ENCODE data around the gene SHANK1. TPM values are rescaled to one million over a fixed set of nuclear protein-coding genes. Genes with fewer than 3 reads are reported as not detected.

SHANK1 gene
- total and polyA plus RNA-seq, 2 donors (not counting 3 experiments of a cell fraction or from before 2014, with no cell fraction given), result 0.66 to 1.9 TPM

DNA sequence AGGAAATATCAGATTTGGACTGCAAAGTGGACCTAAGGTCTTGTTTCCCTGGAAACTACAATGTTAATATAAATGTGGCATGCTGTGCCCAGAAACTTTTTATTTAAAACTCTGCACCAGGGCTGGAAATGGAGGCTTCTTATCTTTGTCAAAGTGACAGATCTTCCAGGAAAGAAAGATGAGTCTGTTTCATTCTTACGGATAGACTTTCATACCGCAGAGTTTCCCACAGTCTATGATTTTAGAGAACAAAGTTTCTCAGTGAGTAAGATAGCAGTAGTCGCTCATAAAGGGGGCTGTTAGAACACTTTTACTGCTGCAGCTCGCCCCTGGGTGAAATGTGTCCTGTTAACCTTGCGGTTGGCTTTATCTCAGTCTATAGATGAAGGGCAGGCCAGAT, 10.3 kb upstream of the SHANK1 start:
- BruUV-seq (replicated peaks), result no TSS peak
- ChIA-PET CTCF (interaction anchor here (1.2 kb wide), 1 partner anchor 173 kb away, joined by 4 read pairs; no protein-coding TSS in a partner anchor), POLR2A (interaction anchor here (0.5 kb wide), 1 partner anchor 74 kb away, joined by 3 read pairs; no protein-coding TSS in a partner anchor)

More for the DNA sequence above, 10.3 kb upstream of the SHANK1 start:
- Histone ChIP-seq H3K9me1 (replicated peaks; ENCODE audit: control insufficient read depth, extremely low read depth, insufficient read depth, low read length) (no peaks in the 10 kb centered on the region), H4K20me1 (replicated peaks; ENCODE audit: control insufficient read depth, extremely low read depth, insufficient read depth, low read length) (no peaks in the 10 kb centered on the region), H3K36me3 (ENCODE audit: control insufficient read depth in 2 of 2, extremely low read depth in 1 of 2, insufficient read depth in 2 of 2, low read length in 2 of 2) (no peaks in the 10 kb centered on the region), H3K9ac (replicated peaks; ENCODE audit: extremely low read depth, insufficient read depth, low read length) (no peak overlapping the region), H3K4me1 (ENCODE audit: control insufficient read depth, extremely low read depth, insufficient read depth, low read length) (peaks cover 5% of the 10 kb centered on the region), H3K9me3 (replicated peaks; ENCODE audit: control insufficient read depth, insufficient read depth, low read length) (no peaks in the 10 kb centered on the region), H2AFZ (ENCODE audit: low read depth, low read length) (no peak overlapping the region), H3K27me3 (ENCODE audit: control insufficient read depth in 2 of 2, insufficient read depth in 2 of 2, low read length in 2 of 2) (no peaks in the 10 kb centered on the region), H3K79me2 (ENCODE audit: control insufficient read depth, insufficient read depth, low read length) (no peaks in the 10 kb centered on the region), H3K4me2 (ENCODE audit: insufficient read depth, low read length) (no peak overlapping the region), H3K27ac (ENCODE audit: insufficient read depth, low read depth, low read length) (no peak overlapping the region), H3K4me3 (replicated peaks in 1 of 3; ENCODE audit: insufficient read depth in 1 of 3, low read depth in 1 of 3, low read length in 3 of 3) (no peak overlapping the region)
- DNase-seq (ENCODE audit: low read depth, low spot score) (no peak), FAIRE-seq (no peak)
- TF ChIP-seq, protein P1, sequence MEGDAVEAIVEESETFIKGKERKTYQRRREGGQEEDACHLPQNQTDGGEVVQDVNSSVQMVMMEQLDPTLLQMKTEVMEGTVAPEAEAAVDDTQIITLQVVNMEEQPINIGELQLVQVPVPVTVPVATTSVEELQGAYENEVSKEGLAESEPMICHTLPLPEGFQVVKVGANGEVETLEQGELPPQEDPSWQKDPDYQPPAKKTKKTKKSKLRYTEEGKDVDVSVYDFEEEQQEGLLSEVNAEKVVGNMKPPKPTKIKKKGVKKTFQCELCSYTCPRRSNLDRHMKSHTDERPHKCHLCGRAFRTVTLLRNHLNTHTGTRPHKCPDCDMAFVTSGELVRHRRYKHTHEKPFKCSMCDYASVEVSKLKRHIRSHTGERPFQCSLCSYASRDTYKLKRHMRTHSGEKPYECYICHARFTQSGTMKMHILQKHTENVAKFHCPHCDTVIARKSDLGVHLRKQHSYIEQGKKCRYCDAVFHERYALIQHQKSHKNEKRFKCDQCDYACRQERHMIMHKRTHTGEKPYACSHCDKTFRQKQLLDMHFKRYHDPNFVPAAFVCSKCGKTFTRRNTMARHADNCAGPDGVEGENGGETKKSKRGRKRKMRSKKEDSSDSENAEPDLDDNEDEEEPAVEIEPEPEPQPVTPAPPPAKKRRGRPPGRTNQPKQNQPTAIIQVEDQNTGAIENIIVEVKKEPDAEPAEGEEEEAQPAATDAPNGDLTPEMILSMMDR (IDR thresholded peaks at IDR 0.05; ENCODE audit: extremely low read depth in 1 of 2, insufficient read depth in 1 of 2, low read depth in 1 of 2, low read length in 2 of 2), result no peak
- TF ChIP-seq EZH2 (IDR thresholded peaks at IDR 0.05; ENCODE audit: borderline replicate concordance, low read depth, low read length, severe bottlenecking) (no peak), FOS (IDR thresholded peaks at IDR 0.05; ENCODE audit: borderline replicate concordance, insufficient read depth, low read length) (no peak), POLR2AphosphoS5 (IDR thresholded peaks at IDR 0.05; ENCODE audit: insufficient read depth, low read depth, low read length) (no peak)
- TF ChIP-seq, protein P2, sequence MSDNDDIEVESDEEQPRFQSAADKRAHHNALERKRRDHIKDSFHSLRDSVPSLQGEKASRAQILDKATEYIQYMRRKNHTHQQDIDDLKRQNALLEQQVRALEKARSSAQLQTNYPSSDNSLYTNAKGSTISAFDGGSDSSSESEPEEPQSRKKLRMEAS (IDR thresholded peaks at IDR 0.05; ENCODE audit: insufficient read depth, insufficient read length), result no peak
- dilution Hi-C loops (cut with MboI; ENCODE audit: extremely low pct_ligation_motif_present, low sequenced_read_pairs) (no loop called here), intact Hi-C loops (cut with micrococcal nuclease) (loop anchor here (5.0 kb wide), 1 partner anchor 377 kb away; the partner anchor contains the start of gene CTU1)

All from endothelial cell of umbilical vein (primary cell).